Activated B cell treated with CpG ODN at 0.5 μM for 24 hours (primary cell): Measurements from ENCODE around the gene SHANK2. TPM values are rescaled to one million over a fixed set of nuclear protein-coding genes. Genes with fewer than 3 reads are reported as not detected.

Experiments used
- ATAC-seq: fragments of 200-7000 bp; cut with Tn5 transposase; one replicate; pipeline ENCODE4 v1.10.0; 2021; ENCODE audit warnings: low read depth, mild to moderate bottlenecking, moderate library complexity
- CTCF ChIA-PET: fragments of 350-600 bp; sonication (Branson Sonifier 250); formaldehyde crosslinking; loops from one replicate; lab custom pipeline; 2021; ENCODE audit warnings: antibody characterized with exemption; lab: Charles Lee
- POLR2A ChIA-PET: fragments of 350-600 bp; sonication (Branson Sonifier 250); formaldehyde crosslinking; loops from one replicate; lab custom pipeline; 2021; ENCODE audit warnings: antibody characterized with exemption; lab: Charles Lee
- DNase-seq: peaks from one replicate; pipeline ENCODE4 v3.0.0; 2022
- H3K27ac Mint-ChIP-seq: one replicate; pipeline ENCODE4 v1.8.0; 2020; ENCODE audit warnings: mixed read lengths
- H3K27me3 Mint-ChIP-seq: one replicate; pipeline ENCODE4 v1.8.0; 2021; ENCODE audit warnings: mixed read lengths
- H3K36me3 Mint-ChIP-seq: one replicate; pipeline ENCODE4 v1.8.0; 2021; ENCODE audit warnings: low read depth, mixed read lengths
- H3K4me1 Mint-ChIP-seq: one replicate; pipeline ENCODE4 v1.8.0; 2021; ENCODE audit warnings: mixed read lengths
- H3K4me3 Mint-ChIP-seq: one replicate; pipeline ENCODE4 v1.8.0; 2020; ENCODE audit warnings: mild to moderate bottlenecking, mixed read lengths
- H3K9me3 Mint-ChIP-seq: one replicate; pipeline ENCODE4 v1.8.0; 2020; ENCODE audit warnings: mixed read lengths
- intact Hi-C: fragments of 100-400 bp; cut with micrococcal nuclease; formaldehyde crosslinking; loops from one replicate; pipeline ENCODE4 v1.15.1; 2024
- total RNA-seq: library from RNA; stranded (reverse); gene quantifications from 2 replicates; pipeline ENCODE4 v1.2.3, GENCODE V29; 2022
- TF ChIP-seq, protein P1 (sequence below): fragments of 200-600 bp; IDR thresholded peaks from one replicate; pipeline ENCODE4 v1.8.0; 2022; ENCODE audit warnings: antibody characterized with exemption, mild to moderate bottlenecking

Gene SHANK2
- total RNA-seq, 1 donor from 2014 or later, result 0.24 TPM

- no peaks in the 10 kb centered on the region for H3K36me3 Mint-ChIP-seq
Measured at GRCh38 chr11:71255323-71255722, 2.9 kb upstream of the SHANK2 start.

DNA sequence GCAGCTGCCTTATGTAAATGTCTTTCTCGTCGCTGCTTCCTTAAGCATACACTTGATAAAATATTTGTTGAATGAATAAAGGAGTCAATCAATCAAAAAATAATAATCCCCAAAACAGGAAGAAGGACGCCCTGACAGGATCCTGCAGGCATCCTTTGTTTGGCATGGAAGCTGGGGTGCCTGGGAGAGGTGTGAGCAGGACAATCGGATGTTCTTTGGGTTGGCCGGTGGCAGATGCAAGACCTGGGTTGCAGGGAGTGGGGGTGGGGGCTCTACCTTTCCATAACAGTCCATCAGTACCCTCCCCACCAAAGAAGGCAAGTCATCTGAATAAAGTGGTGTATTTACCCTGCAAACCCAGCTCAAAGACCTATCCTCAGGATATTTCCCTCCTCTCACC is 1.4 kb upstream of the SHANK2 start:
- DNase-seq, result no peak
- H3K27me3 Mint-ChIP-seq, result peaks cover 41% of the 10 kb centered on the region
- ChIA-PET POLR2A (no interaction called here), CTCF (no interaction called here)
- no peak overlapping the region for H3K27ac Mint-ChIP-seq
- no peak overlapping the region for H3K4me3 Mint-ChIP-seq
- peaks cover 25% of the 10 kb centered on the region for H3K4me1 Mint-ChIP-seq
- intact Hi-C loops, result loop anchor here (5.0 to 10.0 kb wide), 2 partner anchors 171 to 199 kb away; partner anchors contain the start of gene NADSYN1
- no peaks in the 10 kb centered on the region for H3K36me3 Mint-ChIP-seq
- H3K9me3 Mint-ChIP-seq, result peaks cover 3% of the 10 kb centered on the region
- TF ChIP-seq, protein P1, sequence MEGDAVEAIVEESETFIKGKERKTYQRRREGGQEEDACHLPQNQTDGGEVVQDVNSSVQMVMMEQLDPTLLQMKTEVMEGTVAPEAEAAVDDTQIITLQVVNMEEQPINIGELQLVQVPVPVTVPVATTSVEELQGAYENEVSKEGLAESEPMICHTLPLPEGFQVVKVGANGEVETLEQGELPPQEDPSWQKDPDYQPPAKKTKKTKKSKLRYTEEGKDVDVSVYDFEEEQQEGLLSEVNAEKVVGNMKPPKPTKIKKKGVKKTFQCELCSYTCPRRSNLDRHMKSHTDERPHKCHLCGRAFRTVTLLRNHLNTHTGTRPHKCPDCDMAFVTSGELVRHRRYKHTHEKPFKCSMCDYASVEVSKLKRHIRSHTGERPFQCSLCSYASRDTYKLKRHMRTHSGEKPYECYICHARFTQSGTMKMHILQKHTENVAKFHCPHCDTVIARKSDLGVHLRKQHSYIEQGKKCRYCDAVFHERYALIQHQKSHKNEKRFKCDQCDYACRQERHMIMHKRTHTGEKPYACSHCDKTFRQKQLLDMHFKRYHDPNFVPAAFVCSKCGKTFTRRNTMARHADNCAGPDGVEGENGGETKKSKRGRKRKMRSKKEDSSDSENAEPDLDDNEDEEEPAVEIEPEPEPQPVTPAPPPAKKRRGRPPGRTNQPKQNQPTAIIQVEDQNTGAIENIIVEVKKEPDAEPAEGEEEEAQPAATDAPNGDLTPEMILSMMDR, result no peak
- no peak for ATAC-seq

More at GRCh38 chr11:71255323-71255722, 2.9 kb upstream of the SHANK2 start:
- Mint-ChIP-seq H3K27me3 (peaks cover 29% of the 10 kb centered on the region), H3K4me1 (peaks cover 19% of the 10 kb centered on the region), H3K4me3 (no peak overlapping the region), H3K27ac (no peak overlapping the region), H3K9me3 (peaks cover 3% of the 10 kb centered on the region)
- ChIA-PET POLR2A (no interaction called here), CTCF (no interaction called here)
- TF ChIP-seq, protein P1, result no peak
- DNase-seq, result no peak
- no peak for ATAC-seq
- intact Hi-C loops, result loop anchor here (10.0 kb wide), 1 partner anchor 169 kb away; no protein-coding TSS in a partner anchor

DNA sequence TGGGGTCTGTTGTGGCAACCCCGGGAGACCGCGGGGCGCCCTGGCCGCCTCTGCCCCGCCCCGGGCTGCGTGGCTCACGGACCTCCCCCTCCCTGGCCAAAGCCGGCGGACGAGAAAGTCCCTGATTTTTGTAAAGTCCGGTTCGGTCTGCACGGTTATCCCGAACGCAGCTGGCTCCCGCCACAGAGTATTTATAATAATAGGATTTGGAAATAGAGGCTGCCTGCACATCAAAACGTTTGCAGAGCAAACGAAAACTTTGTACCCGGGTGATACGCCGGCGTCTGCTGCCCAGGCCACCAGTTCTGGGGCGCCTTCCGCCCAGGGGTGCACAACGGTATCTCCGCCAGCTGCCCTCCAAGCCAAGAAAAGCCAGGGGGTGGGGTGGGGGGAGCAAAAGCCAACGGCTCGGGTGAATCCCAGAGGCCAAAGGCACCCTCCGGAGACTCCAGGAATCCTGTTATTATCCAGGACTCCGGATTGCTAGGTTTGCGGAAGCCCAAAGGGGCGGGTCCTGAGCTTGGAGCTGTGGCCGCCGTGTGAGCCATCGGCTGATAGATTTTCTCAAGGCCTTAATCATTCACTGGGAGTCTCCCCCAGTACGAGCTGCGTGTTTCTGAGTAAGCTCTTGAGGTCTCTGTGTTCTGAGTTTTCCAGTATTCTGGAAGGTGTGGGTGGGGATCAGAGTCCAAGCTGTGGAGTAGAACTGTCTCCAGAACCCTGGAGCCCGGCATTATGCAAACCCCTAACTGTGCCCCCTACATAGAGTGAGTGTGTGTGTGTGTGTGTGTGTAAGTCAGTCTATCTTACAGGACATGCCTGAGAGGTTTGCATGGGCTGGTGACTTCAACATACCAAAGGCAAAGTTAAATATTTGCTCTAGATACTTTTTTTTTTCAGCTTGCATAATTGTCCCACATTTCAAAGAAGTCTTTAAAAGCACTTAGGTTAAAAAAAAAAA is 673 bp upstream of the SHANK2 start:
- Mint-ChIP-seq H3K9me3 (no peaks in the 10 kb centered on the region), H3K27ac (no peak overlapping the region), H3K27me3 (peaks cover 49% of the 10 kb centered on the region), H3K4me3 (peak overlapping the region; percentile 55), H3K4me1 (peaks cover 25% of the 10 kb centered on the region), H3K36me3 (no peaks in the 10 kb centered on the region)
- intact Hi-C loops, result loop anchor here (5.0 to 10.0 kb wide), 2 partner anchors 172 to 199 kb away; partner anchors contain the start of gene NADSYN1
- POLR2A ChIA-PET, result no interaction called here
- DNase-seq (no peak), ATAC-seq (no peak)
- CTCF ChIA-PET, result no interaction called here
- TF ChIP-seq, protein P1, result no peak

- CTCF ChIA-PET, result interaction anchor here (0.7 to 1.0 kb wide), 2 partner anchors 11 to 165 kb away, joined by 3 read pairs; no protein-coding TSS in a partner anchor
- DNase-seq, result peak; percentile 73
- ATAC-seq, result peak; percentile 91
- TF ChIP-seq, protein P1, result no peak
- POLR2A ChIA-PET, result no interaction called here
- Mint-ChIP-seq H3K27ac (no peak overlapping the region), H3K27me3 (peaks cover 53% of the 10 kb centered on the region), H3K36me3 (no peaks in the 10 kb centered on the region), H3K4me3 (peak overlapping the region; percentile 61), H3K9me3 (no peaks in the 10 kb centered on the region), H3K4me1 (peaks cover 25% of the 10 kb centered on the region)
- intact Hi-C loops, result loop anchor here (5.0 to 10.0 kb wide), 2 partner anchors 173 to 200 kb away; partner anchors contain the start of gene NADSYN1
Measured at GRCh38 chr11:71251761-71252268, 562 bp downstream of the SHANK2 start.
